ENCODE data around the gene PRR23C. TPM values are rescaled to one million over a fixed set of nuclear protein-coding genes. Genes with fewer than 3 reads are reported as not detected.
"Not testable (repeated sequence)": the region's sequence is repeated elsewhere in the genome, so short reads cannot be mapped to it uniquely, and the experiment has no call there.

Gene PRR23C
- total and polyA plus RNA-seq, 2 experiments from 2014 or later, result not detected

- no peaks in the 10 kb centered on the region for H3K4me1 ChIP-seq (ENCODE audit: low read depth)
- no peaks in the 10 kb centered on the region for H3K9me3 ChIP-seq (ENCODE audit: low read depth)
- no peaks in the 10 kb centered on the region for H3K36me3 ChIP-seq
- no peaks in the 10 kb centered on the region for H3K27me3 ChIP-seq
- no peak for TF ChIP-seq CTCF (IDR thresholded peaks at IDR 0.05; ENCODE audit: low read depth, low read length)
- no peak overlapping the region for H3K4me3 ChIP-seq
- DNase-seq (ENCODE audit: low read depth in 1 of 2, low spot score in 1 of 2), result no peak
- no peak overlapping the region for H3K27ac ChIP-seq
Measured at GRCh38 chr3:139032326-139033002, 12.2 kb downstream of the PRR23C start.

GRCh38 chr3:139030576-139030975 is 14.1 kb downstream of the PRR23C start:
- not testable (repeated sequence) for H3K27me3 ChIP-seq; H3K4me1 ChIP-seq (ENCODE audit: low read depth); H3K27ac ChIP-seq; DNase-seq (ENCODE audit: low read depth in 1 of 2, low spot score in 1 of 2); H3K36me3 ChIP-seq; H3K4me3 ChIP-seq; H3K9me3 ChIP-seq (ENCODE audit: low read depth)

- Histone ChIP-seq H3K4me1 (ENCODE audit: low read depth) (no peaks in the 10 kb centered on the region), H3K9me3 (ENCODE audit: low read depth) (no peaks in the 10 kb centered on the region), H3K4me3 (no peak overlapping the region), H3K27ac (no peak overlapping the region), H3K27me3 (no peaks in the 10 kb centered on the region), H3K36me3 (no peaks in the 10 kb centered on the region)
- DNase-seq (ENCODE audit: low read depth in 1 of 2, low spot score in 1 of 2), result no peak
- TF ChIP-seq CTCF (IDR thresholded peaks at IDR 0.05; ENCODE audit: low read depth, low read length), result no peak
Measured at GRCh38 chr3:139024968-139025367, 19.7 kb downstream of the PRR23C start.

GRCh38 chr3:139020868-139021234 is 23.8 kb downstream of the PRR23C start, which contains the start of gene PRR23B:
PRR23B (minus strand) TSS chr3:139020926; CDS start chr3:139020661, 265 bp downstream.
- no peak for DNase-seq (ENCODE audit: low read depth in 1 of 2, low spot score in 1 of 2)
- no peak for TF ChIP-seq CTCF (IDR thresholded peaks at IDR 0.05; ENCODE audit: low read depth, low read length)
- no peaks in the 10 kb centered on the region for H3K36me3 ChIP-seq
- H3K4me1 ChIP-seq (ENCODE audit: low read depth), result no peaks in the 10 kb centered on the region
- no peaks in the 10 kb centered on the region for H3K27me3 ChIP-seq
- H3K4me3 ChIP-seq, result no peak within 1 kb of the TSS
- no peak within 1 kb of the TSS for H3K27ac ChIP-seq
- H3K9me3 ChIP-seq (ENCODE audit: low read depth), result no peaks in the 10 kb centered on the region

- Histone ChIP-seq H3K4me3 (no peak overlapping the region), H3K27me3 (no peaks in the 10 kb centered on the region), H3K36me3 (no peaks in the 10 kb centered on the region), H3K27ac (no peak overlapping the region), H3K9me3 (ENCODE audit: low read depth) (no peaks in the 10 kb centered on the region), H3K4me1 (ENCODE audit: low read depth) (no peaks in the 10 kb centered on the region)
- no peak for TF ChIP-seq CTCF (IDR thresholded peaks at IDR 0.05; ENCODE audit: low read depth, low read length)
- no peak for DNase-seq (ENCODE audit: low read depth in 1 of 2, low spot score in 1 of 2)
Measured at GRCh38 chr3:139020036-139020867, 24.4 kb downstream of the PRR23C start.

Data from cardiac muscle cell (in vitro differentiated cells and primary cell).